HFFc6 (cell line): ENCODE data around the gene ITGAV. TPM values are rescaled to one million over a fixed set of nuclear protein-coding genes. Genes with fewer than 3 reads are reported as not detected.
"Not testable (repeated sequence)": the region's sequence is repeated elsewhere in the genome, so short reads cannot be mapped to it uniquely, and the experiment has no call there.

Source experiments
- DNase-seq: peaks from one replicate; pipeline ENCODE4 v3.0.0-alpha.2; 2018
- H3K27ac Mint-ChIP-seq: 2 replicates; pipeline ENCODE4 v1.8.0; 2020; ENCODE audit warnings: mild to moderate bottlenecking, mixed read lengths
- H3K27me3 Mint-ChIP-seq: 2 replicates; pipeline ENCODE4 v1.8.0; 2021; ENCODE audit warnings: mild to moderate bottlenecking, moderate library complexity, mixed read lengths; ENCODE audit not compliant: insufficient read depth
- H3K36me3 Mint-ChIP-seq: 2 replicates; pipeline ENCODE4 v1.8.0; 2021; ENCODE audit warnings: low read depth, mixed read lengths
- H3K4me1 Mint-ChIP-seq: 2 replicates; pipeline ENCODE4 v1.8.0; 2020; ENCODE audit warnings: low read depth, mixed read lengths
- H3K4me3 Mint-ChIP-seq: 2 replicates; pipeline ENCODE4 v1.8.0; 2020; ENCODE audit warnings: mild to moderate bottlenecking, moderate library complexity, mixed read lengths
- H3K9me3 Mint-ChIP-seq: 2 replicates; pipeline ENCODE4 v1.8.0; 2020; ENCODE audit warnings: mild to moderate bottlenecking, mixed read lengths
- CTCF ChIP-seq: fragments of 200-600 bp; sonication (generic); IDR thresholded peaks from 2 replicates; pipeline ENCODE4 v1.5.0; 2021; ENCODE audit warnings: antibody characterized with exemption, mild to moderate bottlenecking
- total RNA-seq, 6 experiments: library from RNA; stranded (reverse); fragmentation: NEBNext Ultra II Directional; extraction: Animal tissue kit (Norgen Biotek cat#: 25700); gene quantifications; 2 replicates in 1 of 6; 3 replicates in 5 of 6; pipeline ENCODE4 v1.2.3, GENCODE V29; 2021

The ITGAV gene
- total RNA-seq, 6 experiments from 2014 or later = 66.9 to 88.1 (median 80.7) TPM

- no peaks in the 10 kb centered on the region for H3K27me3 Mint-ChIP-seq
- no peaks in the 10 kb centered on the region; the same call in 1 of the 2 replicates for H3K9me3 Mint-ChIP-seq
- H3K4me1 Mint-ChIP-seq = peaks cover 26% of the 10 kb centered on the region
- no peak overlapping the region for H3K4me3 Mint-ChIP-seq
- peaks cover 6% of the 10 kb centered on the region; the same call in 1 of the 2 replicates for H3K36me3 Mint-ChIP-seq
- no peak for DNase-seq
- TF ChIP-seq CTCF = no peak
- H3K27ac Mint-ChIP-seq = no peak overlapping the region
These were observed 30.5 kb upstream of the ITGAV start for GRCh38 chr2:186559370-186559769.

- no peak for DNase-seq
- Mint-ChIP-seq H3K36me3 (peaks cover 6% of the 10 kb centered on the region; the same call in 1 of the 2 replicates), H3K9me3 (no peaks in the 10 kb centered on the region; the same call in 1 of the 2 replicates), H3K4me3 (no peak overlapping the region), H3K27ac (no peak overlapping the region), H3K4me1 (peaks cover 26% of the 10 kb centered on the region), H3K27me3 (no peaks in the 10 kb centered on the region)
- TF ChIP-seq CTCF = no peak
These were observed 30.0 kb upstream of the ITGAV start for GRCh38 chr2:186559848-186560247.

GRCh38 chr2:186560254-186560653 lies 29.6 kb upstream of the ITGAV start:
- peaks cover 23% of the 10 kb centered on the region for H3K4me1 Mint-ChIP-seq
- peaks cover 6% of the 10 kb centered on the region; the same call in 1 of the 2 replicates for H3K36me3 Mint-ChIP-seq
- H3K4me3 Mint-ChIP-seq = no peak overlapping the region
- no peaks in the 10 kb centered on the region; the same call in 1 of the 2 replicates for H3K9me3 Mint-ChIP-seq
- no peak for TF ChIP-seq CTCF
- no peak overlapping the region for H3K27ac Mint-ChIP-seq
- no peak for DNase-seq
- H3K27me3 Mint-ChIP-seq = no peaks in the 10 kb centered on the region

- H3K9me3 Mint-ChIP-seq = no peaks in the 10 kb centered on the region; the same call in 1 of the 2 replicates
- no peak for DNase-seq
- no peak overlapping the region for H3K4me3 Mint-ChIP-seq
- peaks cover 21% of the 10 kb centered on the region for H3K4me1 Mint-ChIP-seq
- no peak overlapping the region for H3K27ac Mint-ChIP-seq
- peaks cover 6% of the 10 kb centered on the region; the same call in 1 of the 2 replicates for H3K36me3 Mint-ChIP-seq
- no peaks in the 10 kb centered on the region for H3K27me3 Mint-ChIP-seq
- no peak for TF ChIP-seq CTCF
These were observed 28.2 kb upstream of the ITGAV start for GRCh38 chr2:186561467-186562208.

GRCh38 chr2:186562209-186562578 lies 27.7 kb upstream of the ITGAV start:
- peaks cover 6% of the 10 kb centered on the region; the same call in 1 of the 2 replicates for H3K36me3 Mint-ChIP-seq
- DNase-seq = no peak
- no peak for TF ChIP-seq CTCF
- H3K4me1 Mint-ChIP-seq = peaks cover 21% of the 10 kb centered on the region
- H3K4me3 Mint-ChIP-seq = no peak overlapping the region
- no peak overlapping the region for H3K27ac Mint-ChIP-seq
- no peaks in the 10 kb centered on the region for H3K27me3 Mint-ChIP-seq
- H3K9me3 Mint-ChIP-seq = no peaks in the 10 kb centered on the region; the same call in 1 of the 2 replicates

- H3K27me3 Mint-ChIP-seq, DNase-seq, H3K9me3 Mint-ChIP-seq, H3K4me3 Mint-ChIP-seq, H3K27ac Mint-ChIP-seq, H3K36me3 Mint-ChIP-seq: not testable (repeated sequence)
- peaks cover 17% of the 10 kb centered on the region for H3K4me1 Mint-ChIP-seq
These were observed 21.3 kb upstream of the ITGAV start for GRCh38 chr2:186568600-186568999.

- not testable (repeated sequence) for H3K4me3 Mint-ChIP-seq, DNase-seq, H3K36me3 Mint-ChIP-seq, H3K27me3 Mint-ChIP-seq, H3K9me3 Mint-ChIP-seq, H3K27ac Mint-ChIP-seq
- H3K4me1 Mint-ChIP-seq = peaks cover 17% of the 10 kb centered on the region
These were observed 20.7 kb upstream of the ITGAV start for GRCh38 chr2:186569127-186569526.
